ENCODE results near the gene CKB.

DNA sequence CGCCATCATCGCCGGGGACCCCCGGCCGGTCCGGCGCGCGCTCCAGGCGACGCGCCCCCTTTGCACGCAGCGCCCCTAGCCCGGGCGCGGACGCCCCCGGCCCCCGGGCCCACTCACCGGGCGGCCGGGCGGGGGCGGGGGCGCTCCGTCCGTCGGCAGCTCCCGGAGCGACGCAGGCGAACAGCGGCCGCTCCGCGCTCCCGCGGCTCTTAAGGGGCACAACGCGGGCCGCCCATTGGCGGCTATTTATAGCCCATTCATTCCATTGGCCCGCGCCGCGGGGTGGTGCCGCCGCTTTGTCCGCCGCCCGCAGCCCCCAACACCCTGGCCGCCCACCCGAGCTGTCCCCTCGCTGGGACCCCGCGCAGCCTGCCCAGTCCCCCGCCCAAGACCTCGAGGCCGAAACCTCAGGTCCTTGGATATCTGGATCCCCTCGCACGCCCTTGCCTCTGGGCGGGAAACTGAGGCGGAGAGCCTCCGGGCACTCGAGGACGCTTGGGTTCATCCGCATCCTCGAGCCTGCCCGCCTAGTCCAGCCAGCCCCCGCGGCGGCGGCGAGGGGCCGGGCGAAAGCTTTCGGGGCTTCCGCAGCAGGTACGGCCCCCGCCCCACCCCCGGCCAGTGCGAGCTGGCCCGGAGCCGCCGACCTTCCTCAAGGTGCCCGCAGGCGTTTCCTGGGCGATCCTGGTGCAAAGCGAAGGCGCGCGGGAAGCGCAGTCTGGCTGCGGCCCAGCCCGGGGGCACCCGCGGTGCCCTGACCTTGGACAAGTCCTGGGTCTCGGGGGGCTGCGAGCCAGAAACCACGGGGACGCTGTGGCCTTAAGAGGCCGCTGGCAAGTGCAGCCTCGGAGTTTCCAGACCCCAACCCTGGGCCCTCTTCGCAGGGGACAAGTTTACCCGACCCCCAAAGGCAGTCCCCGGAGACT, at the start of gene CKB:
- TF ChIP-seq, protein P1, sequence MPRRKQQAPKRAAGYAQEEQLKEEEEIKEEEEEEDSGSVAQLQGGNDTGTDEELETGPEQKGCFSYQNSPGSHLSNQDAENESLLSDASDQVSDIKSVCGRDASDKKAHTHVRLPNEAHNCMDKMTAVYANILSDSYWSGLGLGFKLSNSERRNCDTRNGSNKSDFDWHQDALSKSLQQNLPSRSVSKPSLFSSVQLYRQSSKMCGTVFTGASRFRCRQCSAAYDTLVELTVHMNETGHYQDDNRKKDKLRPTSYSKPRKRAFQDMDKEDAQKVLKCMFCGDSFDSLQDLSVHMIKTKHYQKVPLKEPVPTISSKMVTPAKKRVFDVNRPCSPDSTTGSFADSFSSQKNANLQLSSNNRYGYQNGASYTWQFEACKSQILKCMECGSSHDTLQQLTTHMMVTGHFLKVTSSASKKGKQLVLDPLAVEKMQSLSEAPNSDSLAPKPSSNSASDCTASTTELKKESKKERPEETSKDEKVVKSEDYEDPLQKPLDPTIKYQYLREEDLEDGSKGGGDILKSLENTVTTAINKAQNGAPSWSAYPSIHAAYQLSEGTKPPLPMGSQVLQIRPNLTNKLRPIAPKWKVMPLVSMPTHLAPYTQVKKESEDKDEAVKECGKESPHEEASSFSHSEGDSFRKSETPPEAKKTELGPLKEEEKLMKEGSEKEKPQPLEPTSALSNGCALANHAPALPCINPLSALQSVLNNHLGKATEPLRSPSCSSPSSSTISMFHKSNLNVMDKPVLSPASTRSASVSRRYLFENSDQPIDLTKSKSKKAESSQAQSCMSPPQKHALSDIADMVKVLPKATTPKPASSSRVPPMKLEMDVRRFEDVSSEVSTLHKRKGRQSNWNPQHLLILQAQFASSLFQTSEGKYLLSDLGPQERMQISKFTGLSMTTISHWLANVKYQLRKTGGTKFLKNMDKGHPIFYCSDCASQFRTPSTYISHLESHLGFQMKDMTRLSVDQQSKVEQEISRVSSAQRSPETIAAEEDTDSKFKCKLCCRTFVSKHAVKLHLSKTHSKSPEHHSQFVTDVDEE (CRISPR knock-in tag; IDR thresholded peaks at IDR 0.05): no peak
- TF ChIP-seq ISL1 (CRISPR knock-in tag; IDR thresholded peaks at IDR 0.05) (no peak), PATZ1 (CRISPR knock-in tag; IDR thresholded peaks at IDR 0.05; ENCODE audit: borderline replicate concordance) (no peak), BACH2 (CRISPR knock-in tag; IDR thresholded peaks at IDR 0.05; ENCODE audit: borderline replicate concordance) (no peak), ARNTL (CRISPR knock-in tag; IDR thresholded peaks at IDR 0.05; ENCODE audit: borderline replicate concordance, low read depth) (no peak), ZFP3 (CRISPR knock-in tag; IDR thresholded peaks at IDR 0.05) (no peak), CSRNP3 (CRISPR knock-in tag; IDR thresholded peaks at IDR 0.05) (no peak)

Data from SK-N-SH treated with all-trans-retinoic acid at 6 μM for 48 hours (cell line).